T-helper 17 cell (primary cell): ENCODE results near the gene DEUP1. TPM values are rescaled to one million over a fixed set of nuclear protein-coding genes. Genes with fewer than 3 reads are reported as not detected.

Experiments
- ATAC-seq: fragments of 150-1000 bp; cut with Tn5 transposase; 2 replicates; pipeline ENCODE4 v1.10.0; 2021; ENCODE audit warnings: mild to moderate bottlenecking, moderate library complexity
- DNase-seq, 3 donors: peaks; one replicate each; pipeline versions ENCODE4 v3.0.0 to v3.0.0-alpha.2; 2020 to 2021
- H3K9me3 ChIP-seq: one replicate; pipeline ENCODE4 v1.7.0; 2013; ENCODE audit warnings: low read length, mild to moderate bottlenecking; ENCODE audit not compliant: control insufficient read depth, poor library complexity, severe bottlenecking
- H3K27ac Mint-ChIP-seq: one replicate; pipeline ENCODE4 v1.8.0; 2022; ENCODE audit warnings: mild to moderate bottlenecking, moderate library complexity, mixed read lengths
- H3K27me3 Mint-ChIP-seq: one replicate; pipeline ENCODE4 v1.8.0; 2022; ENCODE audit warnings: mixed read lengths
- H3K36me3 Mint-ChIP-seq: one replicate; pipeline ENCODE4 v1.8.0; 2022; ENCODE audit warnings: low read depth, mixed read lengths
- H3K4me1 Mint-ChIP-seq: one replicate; pipeline ENCODE4 v1.8.0; 2022; ENCODE audit warnings: mild to moderate bottlenecking, mixed read lengths
- H3K4me3 Mint-ChIP-seq: one replicate; pipeline ENCODE4 v1.8.0; 2022; ENCODE audit warnings: mild to moderate bottlenecking, moderate library complexity, mixed read lengths
- total RNA-seq, 4 donors: library from RNA in 2 of 4; stranded (reverse) in 2 of 4; gene quantifications; one replicate each; pipeline ENCODE4 v1.2.3 and lab custom pipeline; 2022 to 2026

DEUP1 gene
- total RNA-seq, 2 donors from 2014 or later, result not detected

DNA sequence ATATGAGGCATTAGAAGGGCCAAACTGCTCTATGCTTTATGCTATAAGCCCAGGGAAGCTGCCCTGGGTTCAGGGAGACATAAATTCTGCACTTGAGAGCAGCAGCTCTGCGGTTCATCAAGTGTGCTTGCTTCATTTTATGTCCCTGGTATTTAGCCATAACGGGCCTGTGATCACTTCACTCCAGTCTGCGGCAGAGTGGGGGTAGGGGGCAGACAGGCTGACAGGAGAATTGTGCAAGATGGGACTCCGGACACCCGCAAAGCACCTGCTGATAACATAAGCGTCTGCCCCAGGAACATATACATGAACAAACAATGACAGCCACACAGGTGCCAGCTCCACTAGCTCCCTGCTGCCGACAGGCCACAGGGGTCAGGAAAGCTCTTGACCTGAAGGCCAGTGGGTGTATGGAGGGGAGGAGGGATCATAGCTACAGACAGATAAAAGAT lies 156.5 kb downstream of the DEUP1 start:
- peaks cover 3% of the 10 kb centered on the region for H3K36me3 Mint-ChIP-seq
- no peak for ATAC-seq

More for the DNA sequence above, 156.5 kb downstream of the DEUP1 start:
- DNase-seq, result no peak
- no peak overlapping the region for H3K4me3 Mint-ChIP-seq
- no peaks in the 10 kb centered on the region for H3K9me3 ChIP-seq
- H3K27me3 Mint-ChIP-seq, result no peaks in the 10 kb centered on the region
- no peak overlapping the region for H3K27ac Mint-ChIP-seq
- peaks cover 5% of the 10 kb centered on the region for H3K4me1 Mint-ChIP-seq

Other genes starting within 250 kb of the DEUP1 start
- 10 to 100 TPM; 15.6 to 20.2 TPM for gene SLC36A4, start 132.8 kb upstream of the DEUP1 start, total RNA-seq
- gene SMCO4, start 212.6 kb downstream of the DEUP1 start, total RNA-seq, result 1 to 10 TPM; 6.6 to 8.9 TPM